KMS-11 (cell line): ENCODE measurements around the gene HS6ST2.

Experiments used
- H2AFZ ChIP-seq: fragments of 200-600 bp; sonication (generic); 2 replicates; pipeline ENCODE4 v1.6.1; 2016; ENCODE audit warnings: antibody characterized with exemption, mixed run types, low read depth
- H3K27ac ChIP-seq: fragments of 200-600 bp; sonication (generic); 2 replicates; pipeline ENCODE4 v1.6.1; 2016; ENCODE audit warnings: mild to moderate bottlenecking, mixed run types
- H3K27me3 ChIP-seq: fragments of 200-600 bp; sonication (generic); 2 replicates; pipeline ENCODE4 v1.6.1; 2017; ENCODE audit warnings: mild to moderate bottlenecking, low read depth, mixed run types, moderate library complexity; ENCODE audit not compliant: insufficient read depth
- H3K36me3 ChIP-seq: fragments of 200-600 bp; sonication (generic); 2 replicates; pipeline ENCODE4 v1.6.1; 2017; ENCODE audit warnings: mild to moderate bottlenecking, mixed run types; ENCODE audit not compliant: insufficient read depth
- H3K4me1 ChIP-seq: fragments of 200-600 bp; sonication (generic); 2 replicates; pipeline ENCODE4 v1.6.1; 2016; ENCODE audit warnings: mild to moderate bottlenecking, low read depth, mixed run types; ENCODE audit not compliant: poor library complexity, severe bottlenecking
- H3K4me2 ChIP-seq: fragments of 200-600 bp; sonication (generic); 2 replicates; pipeline ENCODE4 v1.7.0; 2016; ENCODE audit warnings: mild to moderate bottlenecking, mixed run types
- H3K4me3 ChIP-seq: fragments of 200-600 bp; sonication (generic); IDR thresholded peaks from 2 replicates; pipeline ENCODE4 v1.6.1; 2017; ENCODE audit warnings: low read depth, low read length, mixed read lengths; ENCODE audit not compliant: insufficient read depth
- H3K79me2 ChIP-seq: fragments of 200-600 bp; sonication (generic); 2 replicates; pipeline ENCODE4 v1.6.1; 2016; ENCODE audit warnings: low read depth, mixed run types; ENCODE audit not compliant: insufficient read depth
- H3K9ac ChIP-seq: fragments of 200-600 bp; sonication (generic); 2 replicates; pipeline ENCODE4 v1.6.1; 2016; ENCODE audit warnings: mild to moderate bottlenecking, mixed run types
- H4K20me1 ChIP-seq: fragments of 200-600 bp; sonication (generic); 2 replicates; pipeline ENCODE4 v1.6.1; 2016; ENCODE audit warnings: mild to moderate bottlenecking, mixed run types; ENCODE audit not compliant: insufficient read depth
- CTCF ChIP-seq: fragments of 200-600 bp; sonication (generic); conservative IDR thresholded peaks from 2 replicates; pipeline ENCODE4 v1.6.1; 2017; ENCODE audit warnings: low read depth, mild to moderate bottlenecking, antibody characterized with exemption, low read length, moderate library complexity, mixed read lengths

The HS6ST2 gene

GRCh38 chrX:132665676-132666075, 292.8 kb downstream of the HS6ST2 start:
- Histone ChIP-seq H3K9ac (no peak overlapping the region), H4K20me1 (no peaks in the 10 kb centered on the region), H3K4me1 (no peaks in the 10 kb centered on the region), H3K4me3 (no peak overlapping the region), H2AFZ (no peak overlapping the region), H3K27me3 (no peaks in the 10 kb centered on the region), H3K4me2 (no peak overlapping the region), H3K27ac (no peak overlapping the region), H3K36me3 (no peaks in the 10 kb centered on the region), H3K79me2 (no peaks in the 10 kb centered on the region)
- no peak for TF ChIP-seq CTCF

GRCh38 chrX:132664273-132664672, 294.2 kb downstream of the HS6ST2 start:
- Histone ChIP-seq H3K27me3 (no peaks in the 10 kb centered on the region), H2AFZ (no peak overlapping the region), H3K4me1 (no peaks in the 10 kb centered on the region), H3K79me2 (no peaks in the 10 kb centered on the region), H4K20me1 (no peaks in the 10 kb centered on the region), H3K27ac (no peak overlapping the region), H3K4me3 (no peak overlapping the region), H3K9ac (no peak overlapping the region), H3K4me2 (no peak overlapping the region), H3K36me3 (no peaks in the 10 kb centered on the region)
- TF ChIP-seq CTCF, result no peak

GRCh38 chrX:132662844-132663243, 295.6 kb downstream of the HS6ST2 start:
- Histone ChIP-seq H3K79me2 (no peaks in the 10 kb centered on the region), H3K36me3 (no peaks in the 10 kb centered on the region), H3K4me2 (no peak overlapping the region), H3K27me3 (no peaks in the 10 kb centered on the region), H3K4me3 (no peak overlapping the region), H4K20me1 (no peaks in the 10 kb centered on the region), H3K9ac (no peak overlapping the region), H2AFZ (no peak overlapping the region), H3K27ac (no peak overlapping the region), H3K4me1 (no peaks in the 10 kb centered on the region)
- no peak for TF ChIP-seq CTCF

GRCh38 chrX:132657876-132658275, 300.6 kb downstream of the HS6ST2 start:
- H2AFZ ChIP-seq, result no peak overlapping the region
- H3K4me1 ChIP-seq, result no peaks in the 10 kb centered on the region
- no peak for TF ChIP-seq CTCF
- H3K27ac ChIP-seq, result no peak overlapping the region
- no peaks in the 10 kb centered on the region for H3K36me3 ChIP-seq
- H3K9ac ChIP-seq, result no peak overlapping the region
- no peaks in the 10 kb centered on the region for H3K79me2 ChIP-seq
- no peak overlapping the region for H3K4me2 ChIP-seq
- H3K27me3 ChIP-seq, result no peaks in the 10 kb centered on the region
- no peaks in the 10 kb centered on the region for H4K20me1 ChIP-seq
- H3K4me3 ChIP-seq, result no peak overlapping the region

- no peak overlapping the region for H3K4me3 ChIP-seq
- no peak overlapping the region for H3K9ac ChIP-seq
- no peaks in the 10 kb centered on the region for H3K36me3 ChIP-seq
- no peaks in the 10 kb centered on the region for H3K79me2 ChIP-seq
- H3K4me2 ChIP-seq, result no peak overlapping the region
- H3K27ac ChIP-seq, result no peak overlapping the region
- H3K4me1 ChIP-seq, result no peaks in the 10 kb centered on the region
- H2AFZ ChIP-seq, result no peak overlapping the region
- H4K20me1 ChIP-seq, result no peaks in the 10 kb centered on the region
- no peaks in the 10 kb centered on the region for H3K27me3 ChIP-seq
- no peak for TF ChIP-seq CTCF
These were observed 305.6 kb downstream of the HS6ST2 start for GRCh38 chrX:132652871-132653270.
